ENCODE results near the gene GPR39. TPM values are rescaled to one million over a fixed set of nuclear protein-coding genes. Genes with fewer than 3 reads are reported as not detected.
A peak's percentile ranks its signal among the peaks of the same experiment; 100 is the strongest.

Gene GPR39
- total RNA-seq, 1 donor from 2014 or later: not detected

- Histone ChIP-seq H3K27ac (no peak overlapping the region), H3K4me3 (no peak overlapping the region), H3K9me3 (no peaks in the 10 kb centered on the region), H3K4me1 (peaks cover 32% of the 10 kb centered on the region), H3K36me3 (no peaks in the 10 kb centered on the region), H3K27me3 (no peaks in the 10 kb centered on the region)
- DNase-seq (ENCODE audit: extremely low spot score in 2 of 2): no peak
- TF ChIP-seq POLR2A (IDR thresholded peaks at IDR 0.05) (no peak), POLR2AphosphoS5 (IDR thresholded peaks at IDR 0.05; ENCODE audit: insufficient read depth in 1 of 2, low read depth in 1 of 2) (no peak), CTCF (IDR thresholded peaks at IDR 0.05) (no peak)
- intact Hi-C loops (cut with DNase I): no loop called here
These were observed 251.7 kb downstream of the GPR39 start for GRCh38 chr2:132668189-132668823.

GRCh38 chr2:132668987-132669907 is 252.6 kb downstream of the GPR39 start:
- DNase-seq (ENCODE audit: extremely low spot score in 2 of 2): no peak

GRCh38 chr2:132669908-132670495 is 253.4 kb downstream of the GPR39 start, which contains the start of gene LYPD1:
LYPD1 (minus strand) TSS chr2:132670205; CDS start chr2:132669932, 273 bp downstream.
- H3K27me3 ChIP-seq: no peaks in the 10 kb centered on the region
- intact Hi-C loops (cut with DNase I): no loop called here
- peak within 1 kb of the TSS; percentile 43 to 50 for H3K4me3 ChIP-seq
- no peaks in the 10 kb centered on the region for H3K36me3 ChIP-seq
- DNase-seq (ENCODE audit: extremely low spot score in 2 of 2): no peak
- no peak within 1 kb of the TSS for H3K27ac ChIP-seq
- no peak for TF ChIP-seq POLR2AphosphoS5 (IDR thresholded peaks at IDR 0.05; ENCODE audit: insufficient read depth in 1 of 2, low read depth in 1 of 2)
- TF ChIP-seq POLR2A (IDR thresholded peaks at IDR 0.05): no peak
- TF ChIP-seq CTCF (IDR thresholded peaks at IDR 0.05): no peak
- no peaks in the 10 kb centered on the region for H3K9me3 ChIP-seq
- peaks cover 32% of the 10 kb centered on the region for H3K4me1 ChIP-seq

More at GRCh38 chr2:132668987-132669907, 252.6 kb downstream of the GPR39 start:
- no peaks in the 10 kb centered on the region for H3K9me3 ChIP-seq
- no peaks in the 10 kb centered on the region for H3K27me3 ChIP-seq
- TF ChIP-seq POLR2A (IDR thresholded peaks at IDR 0.05) (no peak), CTCF (IDR thresholded peaks at IDR 0.05) (no peak), POLR2AphosphoS5 (IDR thresholded peaks at IDR 0.05; ENCODE audit: insufficient read depth in 1 of 2, low read depth in 1 of 2) (no peak)
- no peaks in the 10 kb centered on the region for H3K36me3 ChIP-seq
- H3K4me3 ChIP-seq: peak overlapping the region; percentile 43 to 50
- intact Hi-C loops (cut with DNase I): no loop called here
- H3K27ac ChIP-seq: no peak overlapping the region
- peaks cover 32% of the 10 kb centered on the region for H3K4me1 ChIP-seq

GRCh38 chr2:132670496-132671150 is 254.0 kb downstream of the GPR39 start:
- Histone ChIP-seq H3K9me3 (no peaks in the 10 kb centered on the region), H3K4me1 (peaks cover 32% of the 10 kb centered on the region), H3K27me3 (no peaks in the 10 kb centered on the region), H3K36me3 (no peaks in the 10 kb centered on the region), H3K4me3 (peak overlapping the region; percentile 43 to 50), H3K27ac (no peak overlapping the region)
- no peak for TF ChIP-seq POLR2AphosphoS5 (IDR thresholded peaks at IDR 0.05; ENCODE audit: insufficient read depth in 1 of 2, low read depth in 1 of 2)
- TF ChIP-seq CTCF (IDR thresholded peaks at IDR 0.05): no peak
- TF ChIP-seq POLR2A (IDR thresholded peaks at IDR 0.05): no peak
- intact Hi-C loops (cut with DNase I): no loop called here
- no peak for DNase-seq (ENCODE audit: extremely low spot score in 2 of 2)

All from vagina (tissue), 2 donors.